GM23338 (cell line): ENCODE data around the gene HBB. TPM values are rescaled to one million over a fixed set of nuclear protein-coding genes. Genes with fewer than 3 reads are reported as not detected.

Experiments used
- ATAC-seq: fragments of 200-7000 bp; cut with Tn5 transposase; 3 replicates; pipeline ENCODE4 v1.9.1; 2020
- DNase-seq: peaks from one replicate; pipeline ENCODE4 v3.0.0-alpha.2; 2015; ENCODE audit warnings: low spot score
- H2AFZ ChIP-seq: fragments of 200-600 bp; sonication (generic); 2 replicates; pipeline ENCODE4 v1.8.0; 2016; ENCODE audit warnings: antibody characterized with exemption, mild to moderate bottlenecking, moderate library complexity
- H3F3A ChIP-seq: fragments of 200-600 bp; sonication (generic); replicated peaks from 2 replicates; pipeline ENCODE4 v1.8.0; 2017; ENCODE audit warnings: antibody characterized with exemption, mixed run types, low read depth
- H3K27ac ChIP-seq: fragments of 200-600 bp; sonication (generic); 2 replicates; pipeline ENCODE4 v1.6.1; 2016; ENCODE audit warnings: low read depth
- H3K27me3 ChIP-seq: fragments of 200-600 bp; sonication (generic); 2 replicates; pipeline ENCODE4 v1.8.0; 2016; ENCODE audit warnings: mild to moderate bottlenecking, mixed run types, moderate library complexity; ENCODE audit not compliant: insufficient read depth
- H3K36me3 ChIP-seq: fragments of 200-600 bp; sonication (generic); 2 replicates; pipeline ENCODE4 v1.8.0; 2016; ENCODE audit warnings: mild to moderate bottlenecking; ENCODE audit not compliant: insufficient read depth
- H3K4me1 ChIP-seq: fragments of 200-600 bp; sonication (generic); 2 replicates; pipeline ENCODE4 v1.8.0; 2016; ENCODE audit warnings: mild to moderate bottlenecking, moderate library complexity; ENCODE audit not compliant: insufficient read depth
- H3K4me2 ChIP-seq: fragments of 200-600 bp; sonication (generic); 2 replicates; pipeline ENCODE4 v1.7.1; 2017; ENCODE audit warnings: mixed run types
- H3K4me3 ChIP-seq: fragments of 200-600 bp; sonication (generic); 2 replicates; pipeline ENCODE4 v1.6.1; 2016; ENCODE audit warnings: mixed run types
- H3K79me2 ChIP-seq: fragments of 200-600 bp; sonication (generic); replicated peaks from 2 replicates; pipeline ENCODE4 v1.8.0; 2017; ENCODE audit warnings: mild to moderate bottlenecking; ENCODE audit not compliant: insufficient read depth
- H3K9me2 ChIP-seq: fragments of 200-600 bp; sonication (generic); 2 replicates; pipeline ENCODE4 v1.8.0; 2017; ENCODE audit not compliant: insufficient read depth
- H4K20me1 ChIP-seq: fragments of 200-600 bp; sonication (generic); replicated peaks from 2 replicates; pipeline ENCODE4 v1.8.0; 2017; ENCODE audit warnings: mild to moderate bottlenecking; ENCODE audit not compliant: insufficient read depth
- H3K27ac Mint-ChIP-seq: 2 replicates; pipeline ENCODE4 v1.8.0; 2020; ENCODE audit warnings: inconsistent platforms, mild to moderate bottlenecking, moderate library complexity, mixed read lengths
- H3K27me3 Mint-ChIP-seq: 3 replicates; pipeline ENCODE4 v1.8.0; 2022; ENCODE audit warnings: low read depth, mild to moderate bottlenecking, moderate library complexity, mixed read lengths, inconsistent platforms; ENCODE audit not compliant: insufficient read depth, poor library complexity
- H3K36me3 Mint-ChIP-seq: 3 replicates; pipeline ENCODE4 v1.8.0; 2021; ENCODE audit warnings: low read depth, mild to moderate bottlenecking, inconsistent platforms, moderate library complexity, mixed read lengths
- H3K4me1 Mint-ChIP-seq: 3 replicates; pipeline ENCODE4 v1.8.0; 2020; ENCODE audit warnings: mild to moderate bottlenecking, inconsistent platforms, mixed read lengths
- H3K4me3 Mint-ChIP-seq: 3 replicates; pipeline ENCODE4 v1.8.0; 2021; ENCODE audit warnings: moderate library complexity, mild to moderate bottlenecking, inconsistent platforms, mixed read lengths
- H3K9me3 Mint-ChIP-seq: 3 replicates; pipeline ENCODE4 v1.8.0; 2020; ENCODE audit warnings: moderate library complexity, mild to moderate bottlenecking, inconsistent platforms, mixed read lengths
- CREB1 ChIP-seq: fragments of 250-450 bp; sonication (Bioruptor Pico); IDR thresholded peaks from 2 replicates; pipeline ENCODE4 v1.5.0; 2020; ENCODE audit warnings: low read depth, mild to moderate bottlenecking, moderate library complexity
- JUNB ChIP-seq: IDR thresholded peaks from one replicate; pipeline ENCODE4 v1.6.1; 2016; ENCODE audit warnings: antibody characterized with exemption; ENCODE audit not compliant: unreplicated experiment
- NANOG ChIP-seq: IDR thresholded peaks from 2 replicates; pipeline ENCODE4 v1.6.1; 2016; ENCODE audit warnings: antibody characterized with exemption, borderline replicate concordance
- STAT1 ChIP-seq: IDR thresholded peaks from one replicate; pipeline ENCODE4 v1.6.1; 2016; ENCODE audit warnings: antibody characterized with exemption; ENCODE audit not compliant: unreplicated experiment
- ZNF331 ChIP-seq: fragments of 250-450 bp; sonication (Bioruptor Pico); IDR thresholded peaks from 2 replicates; pipeline ENCODE4 v1.5.0; 2020; ENCODE audit warnings: low read depth, mild to moderate bottlenecking, moderate library complexity
- polyA plus RNA-seq: library from polyadenylated mRNA; unstranded; fragments of >200 nt; fragmentation: Nextera tagmentation; extraction: Ambion mirVana; gene quantifications from 2 replicates; pipeline ENCODE4 v1.2.1, GENCODE V29; 2016
- total RNA-seq: library from RNA; depleted of rRNA; stranded (reverse); fragments of >200 nt; shearing (Covaris generic); gene quantifications from 2 replicates; pipeline ENCODE4 v1.2.3, GENCODE V29; 2014
- TF ChIP-seq, protein P1 (sequence below): fragments of 250-450 bp; sonication (Bioruptor Pico); IDR thresholded peaks from 2 replicates; pipeline ENCODE4 v1.5.0; 2020; ENCODE audit warnings: mild to moderate bottlenecking, moderate library complexity
- TF ChIP-seq, protein P2 (sequence below): IDR thresholded peaks from 2 replicates; pipeline ENCODE4 v1.6.1; 2016; ENCODE audit warnings: antibody characterized with exemption

Gene HBB
- total and polyA plus RNA-seq, 2 experiments from 2014 or later, result not detected

DNA sequence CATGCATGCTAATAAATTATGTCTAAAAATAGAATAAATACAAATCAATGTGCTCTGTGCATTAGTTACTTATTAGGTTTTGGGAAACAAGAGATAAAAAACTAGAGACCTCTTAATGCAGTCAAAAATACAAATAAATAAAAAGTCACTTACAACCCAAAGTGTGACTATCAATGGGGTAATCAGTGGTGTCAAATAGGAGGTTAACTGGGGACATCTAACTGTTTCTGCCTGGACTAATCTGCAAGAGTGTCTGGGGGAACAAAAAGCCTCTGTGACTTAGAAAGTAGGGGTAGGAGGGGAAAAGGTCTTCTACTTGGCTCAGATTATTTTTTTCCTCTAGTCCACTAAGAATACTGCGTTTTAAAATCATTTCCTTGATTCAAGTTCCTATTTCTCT lies 810 bp upstream of the HBB start:
- Histone ChIP-seq H3K4me3 (no peak overlapping the region), H3F3A (no peaks in the 10 kb centered on the region), H4K20me1 (no peaks in the 10 kb centered on the region), H3K9me2 (no peaks in the 10 kb centered on the region), H3K4me2 (no peak overlapping the region), H2AFZ (no peak overlapping the region), H3K36me3 (no peaks in the 10 kb centered on the region), H3K4me1 (no peaks in the 10 kb centered on the region), H3K27me3 (no peaks in the 10 kb centered on the region), H3K27ac (no peak overlapping the region), H3K79me2 (no peaks in the 10 kb centered on the region)
- H3K36me3 Mint-ChIP-seq, result no peaks in the 10 kb centered on the region; the same call in 2 of the 3 replicates
- H3K27me3 Mint-ChIP-seq, result no peaks in the 10 kb centered on the region
- peaks cover 4% of the 10 kb centered on the region; the same call in 1 of the 3 replicates for H3K9me3 Mint-ChIP-seq
- no peak for DNase-seq
- no peak for ATAC-seq
- TF ChIP-seq ZNF331 (no peak), CREB1 (CRISPR knock-in tag) (no peak), NANOG (no peak), JUNB (no peak), STAT1 (no peak)
- TF ChIP-seq, protein P1, sequence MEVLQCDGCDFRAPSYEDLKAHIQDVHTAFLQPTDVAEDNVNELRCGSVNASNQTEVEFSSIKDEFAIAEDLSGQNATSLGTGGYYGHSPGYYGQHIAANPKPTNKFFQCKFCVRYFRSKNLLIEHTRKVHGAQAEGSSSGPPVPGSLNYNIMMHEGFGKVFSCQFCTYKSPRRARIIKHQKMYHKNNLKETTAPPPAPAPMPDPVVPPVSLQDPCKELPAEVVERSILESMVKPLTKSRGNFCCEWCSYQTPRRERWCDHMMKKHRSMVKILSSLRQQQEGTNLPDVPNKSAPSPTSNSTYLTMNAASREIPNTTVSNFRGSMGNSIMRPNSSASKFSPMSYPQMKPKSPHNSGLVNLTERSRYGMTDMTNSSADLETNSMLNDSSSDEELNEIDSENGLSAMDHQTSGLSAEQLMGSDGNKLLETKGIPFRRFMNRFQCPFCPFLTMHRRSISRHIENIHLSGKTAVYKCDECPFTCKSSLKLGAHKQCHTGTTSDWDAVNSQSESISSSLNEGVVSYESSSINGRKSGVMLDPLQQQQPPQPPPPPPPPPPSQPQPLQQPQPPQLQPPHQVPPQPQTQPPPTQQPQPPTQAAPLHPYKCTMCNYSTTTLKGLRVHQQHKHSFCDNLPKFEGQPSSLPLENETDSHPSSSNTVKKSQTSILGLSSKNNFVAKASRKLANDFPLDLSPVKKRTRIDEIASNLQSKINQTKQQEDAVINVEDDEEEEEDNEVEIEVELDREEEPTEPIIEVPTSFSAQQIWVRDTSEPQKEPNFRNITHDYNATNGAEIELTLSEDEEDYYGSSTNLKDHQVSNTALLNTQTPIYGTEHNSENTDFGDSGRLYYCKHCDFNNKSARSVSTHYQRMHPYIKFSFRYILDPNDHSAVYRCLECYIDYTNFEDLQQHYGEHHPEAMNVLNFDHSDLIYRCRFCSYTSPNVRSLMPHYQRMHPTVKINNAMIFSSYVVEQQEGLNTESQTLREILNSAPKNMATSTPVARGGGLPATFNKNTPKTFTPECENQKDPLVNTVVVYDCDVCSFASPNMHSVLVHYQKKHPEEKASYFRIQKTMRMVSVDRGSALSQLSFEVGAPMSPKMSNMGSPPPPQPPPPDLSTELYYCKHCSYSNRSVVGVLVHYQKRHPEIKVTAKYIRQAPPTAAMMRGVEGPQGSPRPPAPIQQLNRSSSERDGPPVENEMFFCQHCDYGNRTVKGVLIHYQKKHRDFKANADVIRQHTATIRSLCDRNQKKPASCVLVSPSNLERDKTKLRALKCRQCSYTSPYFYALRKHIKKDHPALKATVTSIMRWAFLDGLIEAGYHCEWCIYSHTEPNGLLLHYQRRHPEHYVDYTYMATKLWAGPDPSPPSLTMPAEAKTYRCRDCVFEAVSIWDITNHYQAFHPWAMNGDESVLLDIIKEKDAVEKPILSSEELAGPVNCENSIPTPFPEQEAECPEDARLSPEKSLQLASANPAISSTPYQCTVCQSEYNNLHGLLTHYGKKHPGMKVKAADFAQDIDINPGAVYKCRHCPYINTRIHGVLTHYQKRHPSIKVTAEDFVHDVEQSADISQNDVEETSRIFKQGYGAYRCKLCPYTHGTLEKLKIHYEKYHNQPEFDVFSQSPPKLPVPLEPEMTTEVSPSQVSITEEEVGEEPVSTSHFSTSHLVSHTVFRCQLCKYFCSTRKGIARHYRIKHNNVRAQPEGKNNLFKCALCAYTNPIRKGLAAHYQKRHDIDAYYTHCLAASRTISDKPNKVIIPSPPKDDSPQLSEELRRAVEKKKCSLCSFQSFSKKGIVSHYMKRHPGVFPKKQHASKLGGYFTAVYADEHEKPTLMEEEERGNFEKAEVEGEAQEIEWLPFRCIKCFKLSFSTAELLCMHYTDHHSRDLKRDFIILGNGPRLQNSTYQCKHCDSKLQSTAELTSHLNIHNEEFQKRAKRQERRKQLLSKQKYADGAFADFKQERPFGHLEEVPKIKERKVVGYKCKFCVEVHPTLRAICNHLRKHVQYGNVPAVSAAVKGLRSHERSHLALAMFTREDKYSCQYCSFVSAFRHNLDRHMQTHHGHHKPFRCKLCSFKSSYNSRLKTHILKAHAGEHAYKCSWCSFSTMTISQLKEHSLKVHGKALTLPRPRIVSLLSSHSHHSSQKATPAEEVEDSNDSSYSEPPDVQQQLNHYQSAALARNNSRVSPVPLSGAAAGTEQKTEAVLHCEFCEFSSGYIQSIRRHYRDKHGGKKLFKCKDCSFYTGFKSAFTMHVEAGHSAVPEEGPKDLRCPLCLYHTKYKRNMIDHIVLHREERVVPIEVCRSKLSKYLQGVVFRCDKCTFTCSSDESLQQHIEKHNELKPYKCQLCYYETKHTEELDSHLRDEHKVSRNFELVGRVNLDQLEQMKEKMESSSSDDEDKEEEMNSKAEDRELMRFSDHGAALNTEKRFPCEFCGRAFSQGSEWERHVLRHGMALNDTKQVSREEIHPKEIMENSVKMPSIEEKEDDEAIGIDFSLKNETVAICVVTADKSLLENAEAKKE, result no peak
- TF ChIP-seq, protein P2, sequence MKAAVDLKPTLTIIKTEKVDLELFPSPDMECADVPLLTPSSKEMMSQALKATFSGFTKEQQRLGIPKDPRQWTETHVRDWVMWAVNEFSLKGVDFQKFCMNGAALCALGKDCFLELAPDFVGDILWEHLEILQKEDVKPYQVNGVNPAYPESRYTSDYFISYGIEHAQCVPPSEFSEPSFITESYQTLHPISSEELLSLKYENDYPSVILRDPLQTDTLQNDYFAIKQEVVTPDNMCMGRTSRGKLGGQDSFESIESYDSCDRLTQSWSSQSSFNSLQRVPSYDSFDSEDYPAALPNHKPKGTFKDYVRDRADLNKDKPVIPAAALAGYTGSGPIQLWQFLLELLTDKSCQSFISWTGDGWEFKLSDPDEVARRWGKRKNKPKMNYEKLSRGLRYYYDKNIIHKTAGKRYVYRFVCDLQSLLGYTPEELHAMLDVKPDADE, result no peak
- H3K27ac Mint-ChIP-seq, result no peak overlapping the region
- no peaks in the 10 kb centered on the region for H3K4me1 Mint-ChIP-seq
- H3K4me3 Mint-ChIP-seq, result no peak overlapping the region
